GM19395 (cell line): ENCODE measurements around the gene PON1.
A peak's percentile ranks its signal among the peaks of the same experiment; 100 is the strongest.

Experiments used
- ATAC-seq: cut with Tn5 transposase; IDR thresholded peaks from one replicate; pipeline ENCODE4 v1.9.1; 2021; ENCODE audit warnings: mild to moderate bottlenecking, moderate library complexity; ENCODE audit not compliant: unreplicated experiment

Gene PON1

DNA sequence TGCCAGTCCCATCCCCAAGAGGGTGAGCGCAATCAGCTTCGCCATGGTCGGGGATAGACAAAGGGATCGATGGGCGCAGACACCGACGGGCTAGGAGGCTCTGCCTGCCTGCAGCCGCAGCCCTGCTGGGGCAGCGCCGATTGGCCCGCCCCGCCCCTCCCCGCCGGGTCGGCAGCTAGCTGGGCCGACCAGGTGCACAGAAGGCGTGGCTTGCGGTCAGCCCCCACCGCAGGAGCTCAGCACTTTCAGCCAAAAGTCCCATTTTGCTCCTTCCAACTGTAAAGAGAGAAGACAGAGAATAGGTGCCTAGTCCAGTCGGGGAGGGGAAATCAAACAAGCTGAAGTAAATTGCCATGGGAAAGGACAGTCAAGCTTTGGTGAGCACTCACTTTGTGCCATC lies at the start of gene PON1:
PON1 (minus strand) TSS at position 102 of the 400 bp plus-strand sequence; CDS start at position 45, 57 bp downstream.
- peak; percentile 76 for ATAC-seq

DNA sequence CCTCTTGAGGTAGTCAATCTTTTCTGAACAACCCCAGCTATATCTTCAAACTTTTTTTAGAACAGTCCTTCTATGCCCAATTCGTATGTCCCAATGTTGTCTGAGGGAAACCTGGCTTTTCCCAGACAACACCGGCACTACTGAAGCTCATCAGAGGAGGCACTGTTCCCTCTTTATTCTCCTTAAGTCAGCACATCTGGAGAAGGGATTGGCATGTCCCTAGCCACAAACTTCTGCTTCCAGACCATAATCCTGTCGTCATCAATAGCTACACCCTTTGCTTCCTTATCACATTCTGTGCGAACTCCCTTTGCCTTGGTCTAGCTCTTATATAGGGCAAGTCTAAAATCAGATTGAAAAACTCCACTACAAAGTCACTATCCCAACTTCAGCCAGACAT lies 49.0 kb upstream of the PON1 start:
- ATAC-seq: no peak

DNA sequence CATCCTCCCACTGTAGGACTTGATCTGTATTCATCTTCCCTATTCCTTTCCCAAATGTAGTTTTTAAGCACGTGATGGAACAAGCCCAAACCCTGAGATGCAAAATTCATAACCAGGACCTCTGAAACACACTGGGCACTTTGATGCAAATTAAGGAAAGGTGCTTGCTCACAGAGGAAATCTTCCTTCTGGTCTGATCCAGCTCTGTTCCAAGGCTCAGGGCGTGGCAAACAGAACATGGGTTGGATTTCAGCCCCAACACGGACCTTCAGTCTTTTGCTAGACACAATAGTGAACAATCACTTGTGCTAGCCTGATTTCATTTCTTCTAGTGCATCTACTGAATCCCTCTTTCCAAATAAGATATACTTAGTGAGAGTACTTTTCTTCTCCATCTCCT lies 43.9 kb upstream of the PON1 start:
- no peak for ATAC-seq

DNA sequence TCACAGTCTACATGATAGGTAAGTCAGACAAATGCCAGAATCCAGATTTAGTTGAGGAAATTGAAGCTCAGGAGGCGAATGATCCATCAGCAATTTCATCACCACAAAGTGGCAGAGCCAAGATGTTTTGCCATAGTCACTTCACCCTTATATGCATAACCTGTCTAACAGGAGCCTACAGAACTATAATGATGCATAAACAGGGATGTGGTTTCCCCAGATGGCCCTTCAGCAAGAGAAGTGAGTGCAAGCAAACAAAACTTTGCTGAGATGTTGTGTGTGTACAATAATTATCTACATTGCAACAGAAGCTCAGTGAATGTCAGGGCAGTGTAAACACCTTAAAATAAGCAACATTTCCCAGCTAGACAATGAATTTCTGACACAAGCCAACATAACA lies 43.3 kb upstream of the PON1 start:
- ATAC-seq: no peak

DNA sequence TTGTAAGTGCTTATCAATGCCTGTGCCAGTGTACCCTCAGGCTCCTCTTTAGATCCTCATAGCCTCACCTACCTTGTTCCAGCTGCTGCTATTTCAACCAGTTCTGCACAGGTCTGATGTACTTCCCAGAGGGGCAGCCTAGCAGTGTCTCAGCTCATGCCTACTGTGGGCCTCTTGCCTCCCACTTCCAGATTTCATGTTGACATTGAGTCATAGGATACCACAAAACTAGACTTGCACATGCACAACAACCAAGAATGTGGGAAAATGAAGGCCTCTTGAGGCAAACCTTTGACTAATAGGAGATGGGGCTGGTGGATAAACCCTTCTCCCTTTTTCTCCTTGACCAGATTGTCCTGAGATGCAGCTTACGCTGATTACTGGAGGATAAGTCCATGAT lies 40.8 kb upstream of the PON1 start:
- no peak for ATAC-seq

DNA sequence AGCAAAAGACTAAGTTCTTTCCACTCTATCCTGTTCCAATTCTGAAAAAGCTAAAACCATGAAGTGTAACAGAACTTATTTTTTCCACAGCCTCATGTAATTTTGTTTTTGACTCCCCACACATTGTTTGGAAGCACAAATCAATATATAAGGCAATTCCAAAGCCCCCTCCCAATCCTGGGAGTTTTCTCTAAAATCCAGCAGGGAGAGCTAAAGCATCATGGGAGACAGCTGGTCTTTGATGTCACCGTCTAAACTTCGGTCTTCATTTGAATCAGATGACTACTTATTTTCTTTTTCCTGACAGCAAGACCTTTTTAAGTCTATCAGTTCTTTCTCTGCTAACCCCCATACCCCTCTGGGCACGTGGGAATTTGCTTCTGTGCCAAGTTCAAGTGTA lies 33.3 kb upstream of the PON1 start:
- no peak for ATAC-seq

DNA sequence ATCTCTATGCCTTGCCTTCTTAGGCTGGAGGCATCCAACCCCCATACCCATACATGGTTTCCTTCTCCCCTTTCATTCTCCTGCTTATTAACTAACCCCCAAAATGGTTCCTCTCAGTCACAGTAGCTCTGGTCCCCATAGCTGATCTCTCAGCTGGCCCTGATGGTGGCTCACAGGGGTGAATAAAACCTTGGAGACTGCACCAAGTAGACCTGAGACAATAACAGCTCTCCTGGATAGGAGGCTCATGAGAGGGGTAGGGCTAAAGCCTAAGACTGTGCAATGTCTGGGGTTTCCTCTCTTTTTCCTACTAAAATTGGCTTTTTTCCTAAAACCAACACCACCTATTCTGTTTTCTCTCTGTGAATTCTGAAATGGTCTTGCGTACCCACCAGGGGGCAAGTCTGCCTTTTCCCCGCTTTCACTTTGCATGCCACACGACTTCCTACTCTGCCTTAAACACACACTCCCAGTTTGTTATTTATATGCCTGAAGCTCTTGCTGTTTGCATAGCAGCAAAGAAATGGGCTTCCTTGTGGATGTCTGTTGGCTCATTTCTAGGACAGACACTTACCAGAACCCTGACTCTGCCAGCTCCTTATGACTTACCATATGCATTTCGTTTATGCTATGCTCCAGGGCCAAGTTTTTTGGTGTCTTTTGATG lies 18.4 kb upstream of the PON1 start:
- no peak for ATAC-seq

DNA sequence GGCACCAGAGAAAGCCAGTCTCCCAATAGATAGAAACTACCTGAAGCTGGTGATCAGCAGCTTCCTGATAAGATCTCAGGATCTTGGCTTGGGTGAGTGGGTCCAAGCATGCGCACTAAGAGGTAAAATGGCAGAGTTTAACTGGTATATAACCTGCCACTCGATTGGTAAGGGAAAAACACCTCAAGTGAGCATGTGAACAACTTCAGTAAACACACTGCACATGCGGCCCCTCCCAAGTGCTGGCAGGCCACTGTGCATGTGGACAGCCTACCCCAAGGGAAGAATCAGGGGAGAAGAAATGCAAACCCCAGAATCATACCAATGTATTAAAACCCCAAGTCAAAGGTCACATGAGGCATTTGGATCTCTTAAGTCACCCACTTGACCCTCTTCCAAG lies 17.7 kb upstream of the PON1 start:
- no peak for ATAC-seq

DNA sequence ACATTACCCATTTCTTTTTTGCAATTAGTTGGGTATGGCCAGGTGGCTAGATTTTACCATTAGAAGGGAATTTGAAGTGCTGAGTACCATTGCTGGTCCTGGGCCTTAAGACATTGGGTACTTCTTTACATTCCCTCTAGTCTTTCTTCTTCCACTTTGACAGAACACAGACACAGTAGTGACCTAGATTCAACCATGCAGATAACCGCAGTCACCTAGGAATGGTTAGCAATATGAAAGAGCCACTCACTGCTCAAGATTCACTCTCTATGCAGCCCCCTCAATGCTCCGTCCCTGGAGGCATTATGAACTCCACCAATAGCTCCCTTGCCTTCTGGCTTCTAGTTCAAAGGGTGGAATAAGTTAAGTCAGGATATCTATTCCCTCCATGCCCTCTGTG lies 16.2 kb upstream of the PON1 start:
- no peak for ATAC-seq

DNA sequence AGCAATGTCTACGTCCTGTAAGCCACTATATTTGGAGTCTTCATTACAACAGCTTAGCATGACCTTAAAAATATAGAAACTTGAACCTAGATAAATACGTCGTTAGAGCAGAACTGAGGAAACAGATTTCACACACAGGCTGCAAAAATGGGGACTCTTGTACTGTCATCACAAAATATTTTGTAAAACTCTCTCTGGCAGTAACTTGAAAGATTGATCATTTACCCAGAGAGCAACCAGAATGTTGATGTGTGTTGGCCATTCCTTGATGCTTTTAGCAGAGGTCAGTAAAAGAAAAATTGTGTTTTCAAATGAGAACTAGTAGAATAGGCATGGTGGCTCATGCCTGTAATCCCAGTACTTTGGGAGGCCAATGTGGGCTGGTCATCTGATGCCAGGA lies 14.5 kb upstream of the PON1 start:
- no peak for ATAC-seq

DNA sequence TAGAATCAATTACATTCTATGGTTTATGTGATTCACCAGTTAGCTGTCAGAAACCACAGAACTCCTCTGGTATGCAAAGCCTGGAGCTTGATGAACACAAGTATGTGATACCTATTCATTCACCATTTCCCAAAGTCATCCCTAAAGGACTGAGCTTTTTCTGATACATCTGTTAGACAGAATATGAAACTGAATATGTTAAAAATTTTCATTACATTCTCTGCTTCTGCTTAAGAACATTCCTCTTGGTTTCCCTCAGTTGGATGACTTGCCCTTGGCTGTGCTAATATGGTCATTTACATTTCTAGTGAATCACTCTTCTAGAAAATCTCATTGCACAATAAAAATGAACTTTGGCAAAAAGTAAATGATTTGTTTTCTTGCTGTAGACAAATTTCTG lies 10.8 kb upstream of the PON1 start:
- ATAC-seq: no peak

DNA sequence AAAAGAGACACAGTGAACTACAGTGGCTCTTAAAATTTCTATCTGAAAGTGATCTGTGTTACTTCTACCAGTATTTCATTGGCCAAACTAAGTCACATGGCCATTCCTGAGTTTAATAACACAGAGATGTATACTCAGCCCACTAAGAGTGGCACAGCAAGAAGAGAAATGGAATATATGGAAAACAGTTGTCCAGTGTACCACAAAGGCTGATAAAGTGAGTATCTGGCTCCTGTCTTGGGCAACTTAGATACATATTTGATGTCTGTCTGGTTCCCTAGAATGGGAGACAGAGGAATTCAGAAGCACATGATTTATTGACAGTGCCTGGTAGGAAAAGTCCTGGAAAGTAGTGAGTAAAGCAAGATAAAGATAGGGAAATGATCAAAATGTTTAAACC lies 10.1 kb upstream of the PON1 start:
- ATAC-seq: no peak

DNA sequence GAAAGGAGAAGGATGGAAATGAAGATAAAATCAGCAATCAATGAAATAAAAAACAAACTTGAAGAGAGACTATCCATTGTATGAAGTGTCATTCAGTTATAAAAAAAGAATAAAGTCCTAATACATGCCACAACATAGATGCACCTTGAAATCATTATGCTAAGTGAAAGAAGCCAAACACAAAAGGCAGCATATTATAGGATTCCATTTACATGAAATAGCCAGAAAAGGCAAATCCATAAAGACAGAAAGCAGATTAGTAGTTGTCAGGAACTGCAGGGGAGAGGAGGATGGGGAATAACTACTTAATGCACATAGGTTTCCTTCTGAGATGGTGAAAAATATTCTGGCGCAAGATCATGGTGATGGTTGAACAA lies 6.6 kb upstream of the PON1 start:
- peak; percentile 38 for ATAC-seq

DNA sequence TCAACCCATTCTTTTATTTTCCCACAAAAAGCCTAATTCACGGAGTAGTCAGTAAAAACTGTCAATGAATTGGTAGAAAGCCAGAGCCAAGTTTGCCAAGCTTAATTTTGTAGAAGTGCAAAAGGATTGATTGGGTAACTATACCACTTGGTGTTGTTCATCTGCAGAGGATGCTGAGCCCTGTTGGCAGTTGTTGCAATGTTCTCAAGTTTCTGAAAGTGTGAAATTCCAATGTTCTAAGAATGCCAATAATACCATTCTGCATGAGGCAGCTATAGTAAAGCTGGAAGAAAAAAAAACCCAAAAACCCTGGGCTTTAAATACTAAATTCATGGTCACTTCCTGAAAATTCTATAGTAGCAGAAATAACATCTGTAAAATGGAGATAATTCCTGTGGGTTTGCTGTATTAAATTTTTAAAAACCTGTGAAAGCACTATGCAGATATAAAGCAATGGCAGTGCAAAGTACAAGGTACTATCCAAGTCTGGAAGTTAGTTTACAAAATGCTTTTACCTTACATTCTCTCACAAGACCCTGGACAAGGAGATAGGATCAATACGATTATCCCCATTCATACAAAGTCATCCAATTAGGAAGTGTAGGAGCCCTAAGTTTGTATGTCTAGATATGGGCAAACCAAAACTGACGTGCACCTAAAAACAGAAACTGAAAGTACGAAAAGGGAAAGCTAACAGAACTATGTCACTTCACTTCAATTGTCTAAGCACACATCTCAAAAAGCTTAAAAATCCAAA lies 6.0 kb upstream of the PON1 start:
- peak; percentile 98 for ATAC-seq

DNA sequence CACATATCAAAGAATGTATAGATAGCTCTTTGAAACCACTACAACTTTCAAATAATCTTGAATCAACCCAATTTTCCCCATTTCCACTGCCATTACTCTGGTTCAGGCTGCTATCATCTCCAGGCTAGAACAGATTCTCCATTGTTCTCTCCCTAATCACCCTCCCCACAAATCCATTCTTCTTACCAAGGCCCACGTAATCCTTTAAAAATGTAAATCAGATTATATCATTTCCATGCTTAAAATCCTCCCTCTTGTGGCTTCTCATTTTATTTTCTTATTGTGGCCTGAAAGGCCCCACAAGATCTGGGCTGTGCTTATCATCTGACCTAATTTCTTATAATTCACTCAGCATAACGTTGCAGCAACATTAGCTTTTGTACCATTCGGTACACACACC lies 3.0 kb upstream of the PON1 start:
- no peak for ATAC-seq

DNA sequence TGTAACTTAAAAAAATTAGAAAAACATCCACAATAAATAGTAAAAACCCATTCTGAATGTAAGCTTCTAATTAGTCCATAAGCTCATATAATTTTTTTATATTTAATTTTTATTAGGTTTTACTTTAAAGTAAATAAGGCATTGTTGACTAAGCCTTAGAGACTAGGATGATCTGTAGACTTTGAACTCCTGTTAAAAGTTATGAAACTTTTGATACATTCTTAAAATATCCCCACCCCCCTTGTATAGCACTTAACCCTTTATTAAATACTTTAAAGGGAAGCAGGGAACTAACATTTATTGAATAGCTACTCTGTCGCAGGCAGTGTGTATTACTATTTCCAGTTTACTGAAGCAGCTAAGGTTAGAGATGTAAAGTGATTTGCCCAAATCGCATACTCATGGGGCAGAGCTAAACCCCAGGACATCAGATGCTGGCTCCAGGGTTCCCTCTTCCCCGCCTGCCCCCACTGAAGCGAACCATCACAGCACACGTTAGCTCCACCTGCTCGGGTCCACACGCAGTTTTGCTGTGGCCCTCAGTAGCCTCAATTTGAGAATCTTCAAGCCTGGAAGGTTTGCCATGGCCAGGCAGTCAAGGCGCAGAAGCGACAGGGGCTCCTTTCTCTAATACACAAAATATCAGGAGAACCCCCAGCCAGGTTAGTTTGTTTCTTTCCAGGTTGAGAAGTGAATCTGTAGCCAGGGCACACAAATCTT lies 762 bp downstream of the PON1 start:
- no peak for ATAC-seq

DNA sequence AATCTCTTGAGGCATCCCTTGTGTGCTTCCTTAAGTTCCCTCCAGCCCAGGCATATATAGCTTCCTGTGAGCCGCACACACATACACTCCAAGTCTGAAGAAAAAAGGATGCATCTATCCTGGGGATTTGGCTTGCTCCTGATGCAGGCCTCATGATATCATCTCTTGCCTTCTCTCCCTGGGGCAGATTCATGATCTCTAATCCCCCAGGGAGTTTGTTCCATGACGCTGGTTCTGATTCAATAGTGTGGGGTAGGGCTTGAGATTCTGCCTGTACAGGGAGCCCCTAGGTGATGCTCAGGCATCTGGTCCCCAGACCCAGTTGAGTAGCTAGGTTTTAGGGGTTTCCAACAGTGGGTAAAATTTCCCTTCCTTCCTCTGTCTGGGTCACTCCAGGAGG lies 1.5 kb downstream of the PON1 start:
- ATAC-seq: no peak

DNA sequence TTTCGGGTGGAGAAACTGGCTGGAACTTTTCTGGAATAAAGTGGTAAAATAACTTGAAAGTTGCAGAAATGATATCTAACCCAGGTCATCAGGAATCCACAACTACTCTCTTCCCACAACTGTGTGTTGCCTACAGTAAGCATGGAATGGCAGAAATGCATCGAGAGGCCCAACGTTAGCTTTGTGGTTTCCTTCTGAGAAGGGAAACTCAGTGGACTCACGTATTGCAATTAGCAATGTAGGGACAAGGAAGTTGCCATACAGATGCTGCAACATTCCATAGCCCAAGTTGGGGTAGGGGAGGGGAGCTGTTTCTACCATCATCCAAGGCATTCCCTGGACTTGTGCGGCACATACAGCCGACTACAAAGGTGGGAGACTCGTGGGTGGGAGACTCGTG lies 1.9 kb downstream of the PON1 start:
- no peak for ATAC-seq

DNA sequence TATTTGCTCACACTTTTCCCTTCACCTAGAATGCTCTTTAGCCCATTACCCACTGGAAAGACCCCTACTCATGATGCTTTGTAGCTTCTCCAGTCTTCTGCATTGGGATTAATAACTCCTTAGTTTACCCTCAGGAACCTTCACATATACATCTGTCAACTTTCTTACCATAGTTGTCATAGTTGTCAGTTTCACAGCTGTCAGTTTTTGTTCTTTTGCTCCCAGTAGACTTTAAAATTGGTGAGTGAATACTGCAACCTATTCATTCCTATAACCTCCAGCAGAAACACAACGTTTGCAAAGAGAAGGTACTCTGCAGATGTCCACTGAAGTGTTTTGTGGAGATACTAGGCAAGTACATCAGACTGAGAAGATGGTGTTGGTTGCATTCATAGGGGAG lies 2.6 kb downstream of the PON1 start:
- ATAC-seq: no peak

DNA sequence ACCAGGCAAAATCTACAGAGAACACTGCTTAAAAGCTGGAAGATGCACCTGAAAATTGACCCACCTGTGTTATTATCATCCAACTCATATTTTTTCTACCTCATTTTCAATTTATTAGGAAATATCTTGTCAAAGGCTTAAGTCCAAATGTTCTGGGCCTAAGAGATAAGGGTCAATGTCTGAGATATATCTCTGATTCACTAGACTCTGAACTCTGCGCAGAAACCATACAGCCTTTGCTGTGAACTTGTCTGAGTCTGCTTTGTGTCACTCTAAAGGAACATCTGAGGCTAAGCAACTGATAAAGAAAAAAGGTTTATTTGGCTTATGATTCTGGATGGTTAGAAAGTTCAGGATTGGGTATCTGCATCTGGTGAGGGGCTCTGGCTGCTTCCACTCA lies 3.7 kb downstream of the PON1 start:
- ATAC-seq: no peak

DNA sequence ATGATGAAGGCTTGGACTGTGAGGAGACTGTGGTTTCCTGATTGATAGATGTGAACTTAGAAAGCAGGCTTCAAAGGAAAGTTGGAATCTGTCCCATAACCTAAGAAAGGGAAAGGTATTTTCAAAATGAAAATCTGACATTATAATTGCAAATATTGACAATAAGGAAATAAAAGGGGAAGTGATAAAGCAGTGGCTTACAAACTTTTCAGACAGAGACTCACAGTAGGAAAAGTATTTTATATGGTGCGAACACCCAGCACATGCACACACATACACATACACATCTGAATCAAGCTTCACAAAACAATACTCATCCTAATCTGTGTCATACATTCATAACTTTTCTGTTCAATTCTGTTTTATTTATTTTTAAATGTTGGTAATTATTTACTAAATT lies 4.8 kb downstream of the PON1 start:
- ATAC-seq: no peak

DNA sequence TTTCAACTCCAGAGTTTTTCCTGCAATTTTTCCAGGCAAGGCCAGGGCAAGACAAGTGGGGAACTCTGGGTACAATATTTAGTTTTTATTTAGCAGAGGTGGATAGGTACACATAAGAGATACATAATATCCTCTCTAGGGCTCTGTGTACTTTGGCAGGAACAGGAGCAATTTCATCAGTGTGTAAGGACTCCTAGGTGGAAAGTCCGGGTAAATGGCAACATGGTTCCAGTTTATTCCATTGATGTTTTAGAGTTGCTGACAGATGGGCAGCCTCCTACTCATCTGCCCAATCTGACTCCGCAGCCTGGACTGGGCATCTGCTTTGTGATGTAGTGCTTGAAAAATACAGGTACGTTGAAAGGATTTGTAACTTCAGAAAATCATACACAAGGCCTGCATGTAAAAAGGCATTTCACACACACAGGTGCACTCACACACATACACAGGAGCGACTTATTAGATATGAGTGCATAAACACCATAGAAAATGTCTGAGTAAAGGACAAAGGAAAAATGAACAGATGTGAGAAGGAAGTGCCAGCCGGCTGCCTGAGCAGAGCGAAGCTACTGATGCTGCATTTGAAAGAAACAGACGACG lies 5.7 kb downstream of the PON1 start:
- no peak for ATAC-seq
